HEK293T (cell line): ENCODE data around the gene CD68.

Source experiments
- BHLHE40 ChIP-seq: fragments of 450-650 bp; IDR thresholded peaks from 2 replicates; pipeline ENCODE4 v1.6.1; 2016; ENCODE audit warnings: mild to moderate bottlenecking, moderate library complexity, borderline replicate concordance
- CTBP1 ChIP-seq: fragments of 450-650 bp; IDR thresholded peaks from 2 replicates; pipeline ENCODE4 v1.6.1; 2016; ENCODE audit warnings: borderline replicate concordance
- ELF4 ChIP-seq: fragments of 450-650 bp; IDR thresholded peaks from 2 replicates; pipeline ENCODE4 v1.6.1; 2017; ENCODE audit warnings: antibody characterized with exemption
- FOXA1 ChIP-seq: fragments of 450-650 bp; IDR thresholded peaks from 2 replicates; pipeline ENCODE4 v1.6.1; 2016; ENCODE audit warnings: mild to moderate bottlenecking
- FOXK2 ChIP-seq: fragments of 450-650 bp; IDR thresholded peaks from 2 replicates; pipeline ENCODE4 v1.6.1; 2016; ENCODE audit warnings: mild to moderate bottlenecking
- FOXM1 ChIP-seq: fragments of 450-650 bp; IDR thresholded peaks from 2 replicates; pipeline ENCODE4 v1.6.1; 2017; ENCODE audit warnings: mild to moderate bottlenecking, borderline replicate concordance
- HDGF ChIP-seq: fragments of 450-650 bp; IDR thresholded peaks from 2 replicates; pipeline ENCODE4 v1.6.1; 2017; ENCODE audit warnings: antibody characterized with exemption, borderline replicate concordance
- NFRKB ChIP-seq: fragments of 450-650 bp; IDR thresholded peaks from 2 replicates; pipeline ENCODE4 v1.6.1; 2016; ENCODE audit warnings: mild to moderate bottlenecking, moderate library complexity
- SP1 ChIP-seq: fragments of 450-650 bp; IDR thresholded peaks from 2 replicates; pipeline ENCODE4 v1.6.1; 2017
- SUZ12 ChIP-seq: fragments of 450-650 bp; IDR thresholded peaks from 2 replicates; pipeline ENCODE4 v1.6.1; 2016; ENCODE audit warnings: mild to moderate bottlenecking
- TARDBP ChIP-seq: fragments of 450-650 bp; IDR thresholded peaks from 2 replicates; pipeline ENCODE4 v1.6.1; 2016
- ZNF384 ChIP-seq: fragments of 450-650 bp; IDR thresholded peaks from 2 replicates; pipeline ENCODE4 v1.6.1; 2016
- TF ChIP-seq, protein P1 (sequence below): fragments of 450-650 bp; IDR thresholded peaks from 2 replicates; pipeline ENCODE4 v1.6.1; 2016

DNA sequence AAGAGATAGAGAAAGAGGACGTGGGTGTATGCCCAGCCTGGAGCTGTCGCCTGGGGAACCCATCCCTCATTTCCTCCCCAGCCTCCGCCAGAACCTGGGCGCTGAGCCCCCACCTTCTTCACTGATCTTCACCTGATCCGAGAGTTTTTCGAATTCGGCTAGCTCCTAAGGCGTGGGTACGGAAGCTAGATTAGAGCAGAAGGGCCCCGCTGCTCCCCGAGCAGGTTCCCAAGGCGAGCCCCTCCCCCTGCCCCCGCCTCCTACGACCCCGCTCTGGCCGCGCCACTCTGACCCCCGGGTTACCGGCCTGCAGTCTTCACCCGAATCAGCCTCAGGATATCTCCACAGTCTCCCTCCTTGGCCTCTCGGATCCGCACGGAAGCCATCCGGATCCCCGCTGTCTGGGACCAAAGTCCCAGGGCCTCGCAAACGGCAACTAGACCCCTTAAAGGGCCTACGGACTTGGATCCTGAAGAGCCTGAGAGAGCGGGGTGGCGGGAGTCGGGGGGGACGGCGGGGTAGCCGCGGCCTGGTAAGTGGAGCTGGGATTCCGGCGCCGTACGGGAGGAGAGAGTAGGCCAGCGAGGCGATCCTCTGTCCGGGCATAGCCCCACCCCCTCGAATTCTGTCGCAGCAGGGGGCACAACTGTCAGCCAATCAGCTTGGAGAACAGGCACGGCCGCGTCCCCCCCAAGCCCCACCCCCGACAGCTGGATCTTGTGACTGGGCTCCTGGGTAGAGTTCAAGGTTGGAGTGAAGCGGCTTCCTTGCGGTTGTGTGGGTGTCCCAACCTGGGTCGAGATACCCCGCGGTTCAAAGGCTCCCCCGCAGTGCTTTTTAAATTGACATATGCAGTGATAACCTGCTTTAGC lies 48.0 kb downstream of the CD68 start, which contains the start of gene SAT2:
- TF ChIP-seq ELF4, result no peak
- no peak for TF ChIP-seq FOXA1
- TF ChIP-seq SP1, result no peak
- TF ChIP-seq ZNF384, result no peak
- TF ChIP-seq TARDBP, result no peak
- TF ChIP-seq HDGF, result no peak
- TF ChIP-seq CTBP1, result no peak
- TF ChIP-seq SUZ12, result no peak
- TF ChIP-seq, protein P1, sequence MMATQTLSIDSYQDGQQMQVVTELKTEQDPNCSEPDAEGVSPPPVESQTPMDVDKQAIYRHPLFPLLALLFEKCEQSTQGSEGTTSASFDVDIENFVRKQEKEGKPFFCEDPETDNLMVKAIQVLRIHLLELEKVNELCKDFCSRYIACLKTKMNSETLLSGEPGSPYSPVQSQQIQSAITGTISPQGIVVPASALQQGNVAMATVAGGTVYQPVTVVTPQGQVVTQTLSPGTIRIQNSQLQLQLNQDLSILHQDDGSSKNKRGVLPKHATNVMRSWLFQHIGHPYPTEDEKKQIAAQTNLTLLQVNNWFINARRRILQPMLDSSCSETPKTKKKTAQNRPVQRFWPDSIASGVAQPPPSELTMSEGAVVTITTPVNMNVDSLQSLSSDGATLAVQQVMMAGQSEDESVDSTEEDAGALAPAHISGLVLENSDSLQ, result no peak
- TF ChIP-seq FOXM1, result no peak; the same call in 1 of the 2 replicates
- no peak for TF ChIP-seq BHLHE40
- TF ChIP-seq FOXK2, result no peak
- no peak for TF ChIP-seq NFRKB
